22Rv1 (cell line): ENCODE measurements around the gene ABCB11.

Experiments used
- H3K27ac ChIP-seq: fragments of 450-650 bp; 2 replicates; pipeline ENCODE4 v1.5.1; 2017
- CTCF ChIP-seq: fragments of 450-650 bp; IDR thresholded peaks from 2 replicates; pipeline ENCODE4 v1.5.1; 2017; ENCODE audit warnings: mild to moderate bottlenecking
- ZFX ChIP-seq: fragments of 450-650 bp; IDR thresholded peaks from 2 replicates; pipeline ENCODE4 v1.6.1; 2017; ENCODE audit warnings: antibody characterized with exemption, borderline replicate concordance

ABCB11 gene

GRCh38 chr2:168896783-168897182, 134.3 kb downstream of the ABCB11 start:
- TF ChIP-seq ZFX (no peak), CTCF (no peak)
- no peak overlapping the region for H3K27ac ChIP-seq

- no peak overlapping the region for H3K27ac ChIP-seq
- TF ChIP-seq CTCF (no peak), ZFX (no peak)
Measured at GRCh38 chr2:168895771-168896170, 135.4 kb downstream of the ABCB11 start.

GRCh38 chr2:168894720-168895119, 136.4 kb downstream of the ABCB11 start:
- TF ChIP-seq CTCF (no peak), ZFX (no peak)
- no peak overlapping the region for H3K27ac ChIP-seq

GRCh38 chr2:168894101-168894500, 137.0 kb downstream of the ABCB11 start:
- no peak for TF ChIP-seq CTCF
- no peak for TF ChIP-seq ZFX
- H3K27ac ChIP-seq = no peak overlapping the region

- no peak overlapping the region for H3K27ac ChIP-seq
- no peak for TF ChIP-seq CTCF
Measured at GRCh38 chr2:168892327-168892726, 138.8 kb downstream of the ABCB11 start.

GRCh38 chr2:168890006-168890782, 140.9 kb downstream of the ABCB11 start, which contains the start of gene SPC25:
SPC25 (minus strand) TSS chr2:168890430; CDS start chr2:168889519, 911 bp downstream.
- TF ChIP-seq ZFX (no peak), CTCF (no peak)
- no peak within 1 kb of the TSS for H3K27ac ChIP-seq

GRCh38 chr2:168889635-168890005, 141.5 kb downstream of the ABCB11 start:
- TF ChIP-seq ZFX = no peak
- no peak for TF ChIP-seq CTCF
- no peak overlapping the region for H3K27ac ChIP-seq
